SK-N-MC (cell line): ENCODE data around the gene MMP27.

Source experiments
- DNase-seq: peaks from one replicate; pipeline ENCODE4 v3.0.0-alpha.2; 2011; ENCODE audit warnings: low read depth, low spot score
- H3K27ac ChIP-seq: fragments of 200-600 bp; sonication (generic); 2 replicates; pipeline ENCODE4 v1.5.1; 2016; ENCODE audit warnings: mixed run types
- H3K36me3 ChIP-seq: fragments of 200-600 bp; sonication (generic); 2 replicates; pipeline ENCODE4 v1.6.1; 2017; ENCODE audit warnings: antibody characterized with exemption, low read length, mixed read lengths; ENCODE audit not compliant: insufficient read depth
- H3K4me3 ChIP-seq: fragments of 200-600 bp; sonication (generic); 2 replicates; pipeline ENCODE4 v1.5.1; 2016
- H3K9ac ChIP-seq: fragments of 200-600 bp; sonication (generic); 2 replicates; pipeline ENCODE4 v1.8.0; 2017; ENCODE audit warnings: mixed run types, mixed read lengths; ENCODE audit not compliant: insufficient read length
- H3K9me3 ChIP-seq: fragments of 200-600 bp; sonication (generic); 2 replicates; pipeline ENCODE4 v1.6.1; 2017; ENCODE audit warnings: low read depth, mild to moderate bottlenecking, antibody characterized with exemption, low read length, moderate library complexity, mixed read lengths
- EZH2 ChIP-seq: fragments of 200-600 bp; sonication (generic); IDR thresholded peaks from one replicate; pipeline ENCODE4 v1.6.1; 2017; ENCODE audit warnings: antibody characterized with exemption
- FOXP2 ChIP-seq: optimal IDR thresholded peaks from 2 replicates; pipeline ENCODE3; 2011; ENCODE audit warnings: mild to moderate bottlenecking, moderate library complexity; ENCODE audit not compliant: insufficient read depth; ENCODE audit errors: extremely low read length, control extremely low read depth
- POLR2AphosphoS5 ChIP-seq: IDR thresholded peaks from 2 replicates; pipeline ENCODE4 v1.6.1; 2012; ENCODE audit warnings: mild to moderate bottlenecking, low read depth, low read length, borderline replicate concordance

The MMP27 gene

GRCh38 chr11:102729849-102730815 lies 24.6 kb upstream of the MMP27 start:
- TF ChIP-seq EZH2 = no peak
- TF ChIP-seq POLR2AphosphoS5 = no peak
- TF ChIP-seq FOXP2 = no peak
- Histone ChIP-seq H3K36me3 (no peaks in the 10 kb centered on the region), H3K4me3 (peak overlapping the region; percentile 51), H3K27ac (peak overlapping the region; percentile 91), H3K9ac (peak overlapping the region; percentile 43), H3K9me3 (no peaks in the 10 kb centered on the region)
- DNase-seq = peak; percentile 39

- H3K4me3 ChIP-seq = no peak overlapping the region
- no peaks in the 10 kb centered on the region for H3K36me3 ChIP-seq
- no peak overlapping the region for H3K9ac ChIP-seq
- DNase-seq = no peak
- no peak overlapping the region for H3K27ac ChIP-seq
- no peaks in the 10 kb centered on the region for H3K9me3 ChIP-seq
- TF ChIP-seq POLR2AphosphoS5 = no peak
- no peak for TF ChIP-seq EZH2
- no peak for TF ChIP-seq FOXP2
These were observed 22.3 kb upstream of the MMP27 start for GRCh38 chr11:102727890-102728289.

GRCh38 chr11:102724904-102725500 lies 19.4 kb upstream of the MMP27 start, which contains the start of gene MMP8:
Gene MMP8 (minus strand): TSS chr11:102724954. CDS start chr11:102724855, 99 bp downstream.
- TF ChIP-seq POLR2AphosphoS5 (no peak), FOXP2 (no peak), EZH2 (no peak)
- DNase-seq = no peak

GRCh38 chr11:102722821-102723220 lies 17.3 kb upstream of the MMP27 start:
- H3K4me3 ChIP-seq = no peak overlapping the region
- H3K9me3 ChIP-seq = no peaks in the 10 kb centered on the region
- H3K9ac ChIP-seq = no peak overlapping the region
- no peak for TF ChIP-seq POLR2AphosphoS5
- TF ChIP-seq EZH2 = no peak
- no peak for TF ChIP-seq FOXP2
- DNase-seq = no peak
- no peak overlapping the region for H3K27ac ChIP-seq
- H3K36me3 ChIP-seq = no peaks in the 10 kb centered on the region

More at GRCh38 chr11:102724904-102725500, 19.4 kb upstream of the MMP27 start, which contains the start of gene MMP8:
- Histone ChIP-seq H3K4me3 (no peak within 1 kb of the TSS), H3K9ac (no peak within 1 kb of the TSS), H3K36me3 (no peaks in the 10 kb centered on the region), H3K9me3 (no peaks in the 10 kb centered on the region), H3K27ac (no peak within 1 kb of the TSS)

- Histone ChIP-seq H3K36me3 (no peaks in the 10 kb centered on the region), H3K27ac (no peak overlapping the region), H3K9me3 (no peaks in the 10 kb centered on the region), H3K9ac (no peak overlapping the region), H3K4me3 (no peak overlapping the region)
- no peak for TF ChIP-seq POLR2AphosphoS5
- TF ChIP-seq FOXP2 = no peak
- no peak for TF ChIP-seq EZH2
- DNase-seq = peak; percentile 20
These were observed 14.2 kb upstream of the MMP27 start for GRCh38 chr11:102719620-102720277.

GRCh38 chr11:102717280-102717679 lies 11.7 kb upstream of the MMP27 start:
- no peak overlapping the region for H3K9ac ChIP-seq
- no peak overlapping the region for H3K4me3 ChIP-seq
- H3K36me3 ChIP-seq = no peaks in the 10 kb centered on the region
- H3K9me3 ChIP-seq = no peaks in the 10 kb centered on the region
- DNase-seq = no peak
- TF ChIP-seq EZH2 = no peak
- no peak for TF ChIP-seq FOXP2
- TF ChIP-seq POLR2AphosphoS5 = no peak
- no peak overlapping the region for H3K27ac ChIP-seq

GRCh38 chr11:102716527-102716926 lies 11.0 kb upstream of the MMP27 start:
- no peak overlapping the region for H3K27ac ChIP-seq
- no peak for DNase-seq
- TF ChIP-seq POLR2AphosphoS5 (no peak), EZH2 (no peak), FOXP2 (no peak)

GRCh38 chr11:102712137-102712536 lies 6.6 kb upstream of the MMP27 start:
- no peak for TF ChIP-seq EZH2
- TF ChIP-seq FOXP2 = no peak
- no peak for TF ChIP-seq POLR2AphosphoS5
- H3K9me3 ChIP-seq = no peaks in the 10 kb centered on the region
- no peak overlapping the region for H3K9ac ChIP-seq
- H3K27ac ChIP-seq = no peak overlapping the region
- no peaks in the 10 kb centered on the region for H3K36me3 ChIP-seq
- DNase-seq = no peak
- H3K4me3 ChIP-seq = no peak overlapping the region

More at GRCh38 chr11:102716527-102716926, 11.0 kb upstream of the MMP27 start:
- Histone ChIP-seq H3K9ac (no peak overlapping the region), H3K4me3 (no peak overlapping the region), H3K9me3 (no peaks in the 10 kb centered on the region), H3K36me3 (no peaks in the 10 kb centered on the region)
